Type B pancreatic cell (in vitro differentiated cells): ENCODE measurements around the gene RARS2. TPM values are rescaled to one million over a fixed set of nuclear protein-coding genes. Genes with fewer than 3 reads are reported as not detected.

ENCODE experiments used
- DNase-seq: peaks from one replicate; pipeline ENCODE4 v3.0.0; 2021; ENCODE audit warnings: mixed read lengths; ENCODE audit not compliant: unreplicated experiment; ENCODE audit errors: extremely low spot score
- H3K27ac Mint-ChIP-seq: 2 replicates; pipeline ENCODE4 v1.8.0; 2021; ENCODE audit warnings: mild to moderate bottlenecking, mixed read lengths
- H3K27me3 Mint-ChIP-seq: 2 replicates; pipeline ENCODE4 v1.8.0; 2021; ENCODE audit warnings: mixed read lengths
- H3K36me3 Mint-ChIP-seq: 2 replicates; pipeline ENCODE4 v1.8.0; 2021; ENCODE audit warnings: mixed read lengths
- H3K4me1 Mint-ChIP-seq: one replicate; pipeline ENCODE4 v1.8.0; 2021; ENCODE audit warnings: mixed read lengths; ENCODE audit not compliant: unreplicated experiment
- H3K4me3 Mint-ChIP-seq: 2 replicates; pipeline ENCODE4 v1.8.0; 2021; ENCODE audit warnings: mild to moderate bottlenecking, mixed read lengths
- H3K9me3 Mint-ChIP-seq: 2 replicates; pipeline ENCODE4 v1.8.0; 2021; ENCODE audit warnings: mixed read lengths
- CTCF ChIP-seq: fragments of 200-600 bp; sonication (generic); conservative IDR thresholded peaks from 2 replicates; pipeline ENCODE4 v1.5.0; 2021; ENCODE audit warnings: antibody characterized with exemption, mild to moderate bottlenecking
- total RNA-seq: library from RNA; stranded (reverse); gene quantifications from 2 replicates; pipeline ENCODE4 v1.2.1, GENCODE V29; 2021; ENCODE audit warnings: low replicate concordance

RARS2 gene
- total RNA-seq, 1 donor from 2014 or later: 39.8 TPM

DNA sequence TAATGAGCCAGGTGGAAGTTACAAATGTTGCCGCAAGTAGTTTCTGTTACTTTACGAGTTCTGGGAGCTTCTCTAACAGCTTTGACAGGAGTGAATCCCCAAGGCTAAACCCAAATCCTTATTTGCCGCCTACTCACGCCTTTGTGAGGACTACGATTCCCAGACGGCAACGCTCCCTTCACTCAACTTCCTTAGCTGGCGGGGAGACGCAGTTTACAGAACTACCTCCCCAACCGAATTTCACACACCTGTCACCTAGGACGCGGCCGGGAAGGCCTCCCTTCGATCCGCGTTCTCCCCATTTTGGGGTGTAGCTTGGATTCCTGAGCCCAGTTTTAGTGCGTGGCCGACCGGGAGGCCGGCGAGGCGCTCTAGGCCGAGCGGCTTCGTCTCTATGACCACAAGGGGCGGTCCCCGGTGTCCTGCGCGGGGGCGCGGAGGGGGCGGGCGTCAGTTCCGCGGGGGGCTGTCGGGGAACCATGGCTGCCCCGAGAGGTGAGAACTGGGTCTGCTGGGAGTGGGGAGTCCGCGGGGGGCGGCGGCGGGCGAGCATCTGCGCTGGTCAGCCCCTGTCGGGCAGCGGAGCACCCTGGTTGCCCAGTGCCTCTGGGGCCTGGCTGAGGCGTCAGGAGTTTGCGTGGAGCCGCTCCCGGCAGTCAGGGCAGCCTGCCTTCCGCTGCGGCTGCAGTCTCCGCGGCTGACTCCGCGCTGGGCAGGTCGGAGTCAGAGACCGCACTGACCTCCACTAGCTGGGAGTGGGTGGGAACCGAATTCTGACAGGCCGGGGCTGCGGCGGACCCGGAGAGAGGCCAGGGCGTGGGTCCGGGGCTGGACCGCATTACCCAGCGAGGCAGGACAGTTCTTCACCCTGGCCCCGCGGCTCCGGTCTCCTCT lies 117.0 kb downstream of the RARS2 start, which contains the start of gene SLC35A1:
TSS of gene SLC35A1 (plus strand) at position 450 of the 894 bp plus-strand sequence. CDS start at position 480, 30 bp downstream.
- Mint-ChIP-seq H3K27me3 (peaks cover under 1% of the 10 kb centered on the region), H3K9me3 (no peaks in the 10 kb centered on the region), H3K4me1 (peaks cover 17% of the 10 kb centered on the region), H3K27ac (peak within 1 kb of the TSS; percentile 97), H3K36me3 (no peaks in the 10 kb centered on the region), H3K4me3 (peak within 1 kb of the TSS; percentile 100)
- peak; percentile 89 for DNase-seq
- TF ChIP-seq CTCF: peak; percentile 50

GRCh38 chr6:87465051-87465450 lies 124.7 kb downstream of the RARS2 start:
- no peaks in the 10 kb centered on the region for H3K4me1 Mint-ChIP-seq
- DNase-seq: no peak
- no peak overlapping the region for H3K4me3 Mint-ChIP-seq
- H3K36me3 Mint-ChIP-seq: no peaks in the 10 kb centered on the region
- no peak for TF ChIP-seq CTCF
- no peak overlapping the region for H3K27ac Mint-ChIP-seq
- no peaks in the 10 kb centered on the region for H3K9me3 Mint-ChIP-seq
- H3K27me3 Mint-ChIP-seq: peaks cover 11% of the 10 kb centered on the region

Other genes with a start within 250 kb of the RARS2 start
- 3.3 and 4.7 TPM in 2 replicates for gene C6orf163, start 245.2 kb downstream of the RARS2 start, total RNA-seq
- gene CFAP206, start 182.0 kb downstream of the RARS2 start, total RNA-seq: 2.1 and 5.0 TPM in 2 replicates
- 19.4 and 26.4 TPM in 2 replicates for gene SLC35A1, start 117.0 kb downstream of the RARS2 start, total RNA-seq
- gene ORC3, start 148 bp upstream of the RARS2 start, total RNA-seq: 24.5 and 33.6 TPM in 2 replicates
- 57.2 and 61.7 TPM in 2 replicates for gene AKIRIN2, start 112.2 kb upstream of the RARS2 start, total RNA-seq